Measurements from ENCODE around the gene FMOD. TPM values are rescaled to one million over a fixed set of nuclear protein-coding genes. Genes with fewer than 3 reads are reported as not detected.

The FMOD gene
- 0.09 TPM in 1 of 5 replicates, not detected in the others for total RNA-seq (2022; extraction: Qiagen RNA extraction; ENCODE audit: low read depth)

GRCh38 chr1:203351037-203351625 is at the start of gene FMOD:
Gene FMOD (minus strand): TSS chr1:203351122. CDS start chr1:203348270, 2,852 bp downstream.

GRCh38 chr1:203304919-203305808 is 45.8 kb downstream of the FMOD start, which contains the start of gene BTG2:
Gene BTG2 (plus strand): TSS chr1:203305519. CDS start chr1:203305607, 88 bp downstream.

Other genes with a start within 250 kb of the FMOD start
- gene ADORA1, start 223.4 kb downstream of the FMOD start, total RNA-seq (2022; extraction: Qiagen RNA extraction; ENCODE audit: low read depth), result 0.62 to 1.5 TPM (median 1.3 TPM) in 5 replicates
- not detected in 5 replicates for gene MYBPH, start 175.3 kb downstream of the FMOD start, total RNA-seq (2022; extraction: Qiagen RNA extraction; ENCODE audit: low read depth)
- not detected in 5 replicates for gene CHI3L1, start 164.4 kb downstream of the FMOD start, total RNA-seq (2022; extraction: Qiagen RNA extraction; ENCODE audit: low read depth)
- not detected in 5 replicates for gene CHIT1, start 121.4 kb downstream of the FMOD start, total RNA-seq (2022; extraction: Qiagen RNA extraction; ENCODE audit: low read depth)
- 9.3 to 17.7 TPM (median 13.2 TPM) in 5 replicates for gene BTG2, start 45.6 kb downstream of the FMOD start, total RNA-seq (2022; extraction: Qiagen RNA extraction; ENCODE audit: low read depth)
- gene PRELP, start 124.7 kb upstream of the FMOD start, total RNA-seq (2022; extraction: Qiagen RNA extraction; ENCODE audit: low read depth), result 0.02 TPM in 2 of 5 replicates, not detected in the others
- gene OPTC, start 143.0 kb upstream of the FMOD start, total RNA-seq (2022; extraction: Qiagen RNA extraction; ENCODE audit: low read depth), result not detected in 5 replicates

Measured in A549 treated with DMSO at 1 μM for 4 hours (cell line).